Karpas-422 (cell line): ENCODE measurements around the gene SHH. TPM values are rescaled to one million over a fixed set of nuclear protein-coding genes. Genes with fewer than 3 reads are reported as not detected.

Experiments used
- DNase-seq: peaks from one replicate; pipeline ENCODE4 v3.0.0-alpha.2; 2015
- H2AFZ ChIP-seq: fragments of 200-600 bp; sonication (generic); 2 replicates; pipeline ENCODE4 v1.6.1; 2014; ENCODE audit warnings: antibody characterized with exemption, low read length, mixed read lengths
- H3K27ac ChIP-seq: fragments of 200-600 bp; sonication (generic); 2 replicates; pipeline ENCODE4 v1.5.1; 2014; ENCODE audit warnings: mild to moderate bottlenecking, low read length, moderate library complexity
- H3K27me3 ChIP-seq: fragments of 200-600 bp; sonication (generic); 2 replicates; pipeline ENCODE4 v1.6.1; 2014; ENCODE audit warnings: low read length, mixed read lengths
- H3K36me3 ChIP-seq: fragments of 200-600 bp; sonication (generic); 2 replicates; pipeline ENCODE4 v1.6.1; 2014; ENCODE audit warnings: low read length, mixed read lengths; ENCODE audit not compliant: insufficient read depth
- H3K4me1 ChIP-seq: fragments of 200-600 bp; sonication (generic); 2 replicates; pipeline ENCODE4 v1.6.1; 2014; ENCODE audit warnings: mild to moderate bottlenecking, low read length, mixed read lengths
- H3K4me2 ChIP-seq: fragments of 200-600 bp; sonication (generic); 2 replicates; pipeline ENCODE4 v1.6.1; 2014; ENCODE audit warnings: low read length, low read depth, mild to moderate bottlenecking; ENCODE audit not compliant: poor library complexity, severe bottlenecking
- H3K4me3 ChIP-seq: fragments of 200-600 bp; sonication (generic); 2 replicates; pipeline ENCODE4 v1.5.1; 2014; ENCODE audit warnings: mild to moderate bottlenecking, antibody characterized with exemption, low read length, mixed read lengths
- H3K79me2 ChIP-seq: fragments of 200-600 bp; sonication (generic); 2 replicates; pipeline ENCODE4 v1.6.1; 2014; ENCODE audit warnings: mild to moderate bottlenecking, low read length, mixed read lengths
- H3K9ac ChIP-seq: fragments of 200-600 bp; sonication (generic); 2 replicates; pipeline ENCODE4 v1.6.0; 2014; ENCODE audit warnings: low read length
- H3K9me2 ChIP-seq: fragments of 200-600 bp; sonication (generic), shearing (Covaris generic); replicated peaks from 2 replicates; pipeline ENCODE4 v1.6.0; 2014; ENCODE audit warnings: mild to moderate bottlenecking, low read length, moderate library complexity; ENCODE audit not compliant: insufficient read depth
- H3K9me3 ChIP-seq: fragments of 300-700, 200-600 bp; sonication (generic); 2 replicates; pipeline ENCODE4 v1.6.1; 2014; ENCODE audit warnings: low read length, mixed read lengths
- H4K20me1 ChIP-seq: fragments of 200-600 bp; sonication (generic); 2 replicates; pipeline ENCODE4 v1.6.1; 2014; ENCODE audit warnings: mild to moderate bottlenecking, antibody characterized with exemption, low read length, low read depth; ENCODE audit not compliant: insufficient read depth
- total RNA-seq: library from RNA; depleted of rRNA; stranded (reverse); fragments of >200 nt; shearing (Covaris generic); gene quantifications from 2 replicates; pipeline ENCODE4 v1.2.3, GENCODE V29; 2014; ENCODE audit warnings: low replicate concordance

Gene SHH
- total RNA-seq, 1 experiment from 2014 or later, result not detected

- Histone ChIP-seq H3K9me2 (no peaks in the 10 kb centered on the region), H2AFZ (no peak overlapping the region), H3K36me3 (no peaks in the 10 kb centered on the region), H3K9ac (no peak overlapping the region), H3K27ac (no peak overlapping the region), H3K4me2 (no peak overlapping the region), H4K20me1 (no peaks in the 10 kb centered on the region), H3K79me2 (no peaks in the 10 kb centered on the region), H3K9me3 (no peaks in the 10 kb centered on the region), H3K27me3 (no peaks in the 10 kb centered on the region), H3K4me1 (no peaks in the 10 kb centered on the region), H3K4me3 (no peak overlapping the region)
- DNase-seq, result no peak
These were observed 19.7 kb upstream of the SHH start for GRCh38 chr7:155831807-155832524.

DNA sequence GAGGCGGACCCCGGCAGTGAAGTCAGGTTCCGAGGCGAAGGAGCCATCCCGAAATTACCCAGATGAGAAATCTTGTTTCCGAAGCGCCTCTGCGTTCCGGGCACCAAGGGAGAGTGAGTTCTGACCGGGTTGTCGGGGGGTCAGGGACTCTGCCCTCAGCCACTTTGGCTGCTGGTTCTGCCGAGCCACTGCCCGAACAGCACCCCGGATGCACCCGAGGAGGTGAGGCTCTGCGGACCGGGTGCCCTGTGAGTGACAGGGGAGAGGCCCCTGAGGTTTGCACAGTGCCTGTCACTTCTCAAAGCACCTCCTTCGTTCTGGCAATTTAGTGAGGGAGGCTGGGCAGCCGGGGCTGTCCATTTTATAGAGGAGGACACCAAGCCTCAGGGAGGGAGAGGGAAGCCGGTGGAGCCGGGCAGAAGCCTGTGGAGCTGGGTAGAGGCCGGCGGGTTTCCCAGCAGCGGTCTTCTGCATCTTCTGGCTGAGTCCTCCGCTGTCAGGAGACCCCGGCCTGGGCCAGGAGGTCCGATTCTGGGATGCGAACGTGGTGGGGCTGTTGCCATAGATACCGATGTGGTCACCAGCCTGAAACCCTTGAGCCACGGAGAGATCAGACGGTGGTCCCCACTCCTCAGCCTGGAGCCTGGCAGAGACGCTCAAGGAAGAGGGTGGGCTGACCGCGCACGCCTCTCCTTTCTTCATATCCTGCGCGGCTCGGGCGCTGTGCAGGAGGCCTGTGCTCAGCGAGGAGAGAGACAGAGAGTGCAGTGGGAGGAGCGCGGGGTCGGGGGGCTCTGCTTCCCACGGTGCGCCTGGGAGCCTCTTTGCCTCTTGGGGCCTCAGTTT is 18.9 kb upstream of the SHH start:
- Histone ChIP-seq H3K9ac (no peak overlapping the region), H3K9me2 (no peaks in the 10 kb centered on the region), H3K27ac (no peak overlapping the region), H3K9me3 (no peaks in the 10 kb centered on the region), H3K4me2 (no peak overlapping the region), H3K36me3 (no peaks in the 10 kb centered on the region), H2AFZ (no peak overlapping the region), H3K4me1 (no peaks in the 10 kb centered on the region), H3K27me3 (no peaks in the 10 kb centered on the region), H3K79me2 (no peaks in the 10 kb centered on the region), H3K4me3 (no peak overlapping the region), H4K20me1 (no peaks in the 10 kb centered on the region)
- DNase-seq, result no peak

GRCh38 chr7:155829796-155830470 is 17.7 kb upstream of the SHH start:
- H3K79me2 ChIP-seq, result no peaks in the 10 kb centered on the region
- no peak overlapping the region for H3K27ac ChIP-seq
- no peaks in the 10 kb centered on the region for H3K9me3 ChIP-seq
- no peak for DNase-seq
- no peak overlapping the region for H3K9ac ChIP-seq
- H2AFZ ChIP-seq, result no peak overlapping the region
- H3K27me3 ChIP-seq, result no peaks in the 10 kb centered on the region
- no peaks in the 10 kb centered on the region for H3K4me1 ChIP-seq
- H3K9me2 ChIP-seq, result no peaks in the 10 kb centered on the region
- no peak overlapping the region for H3K4me2 ChIP-seq
- no peaks in the 10 kb centered on the region for H4K20me1 ChIP-seq
- H3K36me3 ChIP-seq, result no peaks in the 10 kb centered on the region
- no peak overlapping the region for H3K4me3 ChIP-seq

GRCh38 chr7:155825336-155825735 is 13.1 kb upstream of the SHH start:
- H3K36me3 ChIP-seq, result no peaks in the 10 kb centered on the region
- no peak overlapping the region for H3K9ac ChIP-seq
- H3K9me3 ChIP-seq, result no peaks in the 10 kb centered on the region
- no peaks in the 10 kb centered on the region for H3K9me2 ChIP-seq
- no peak overlapping the region for H3K4me2 ChIP-seq
- H3K4me3 ChIP-seq, result no peak overlapping the region
- no peak overlapping the region for H2AFZ ChIP-seq
- no peaks in the 10 kb centered on the region for H3K79me2 ChIP-seq
- H4K20me1 ChIP-seq, result no peaks in the 10 kb centered on the region
- no peaks in the 10 kb centered on the region for H3K4me1 ChIP-seq
- no peak overlapping the region for H3K27ac ChIP-seq
- H3K27me3 ChIP-seq, result no peaks in the 10 kb centered on the region
- no peak for DNase-seq

DNA sequence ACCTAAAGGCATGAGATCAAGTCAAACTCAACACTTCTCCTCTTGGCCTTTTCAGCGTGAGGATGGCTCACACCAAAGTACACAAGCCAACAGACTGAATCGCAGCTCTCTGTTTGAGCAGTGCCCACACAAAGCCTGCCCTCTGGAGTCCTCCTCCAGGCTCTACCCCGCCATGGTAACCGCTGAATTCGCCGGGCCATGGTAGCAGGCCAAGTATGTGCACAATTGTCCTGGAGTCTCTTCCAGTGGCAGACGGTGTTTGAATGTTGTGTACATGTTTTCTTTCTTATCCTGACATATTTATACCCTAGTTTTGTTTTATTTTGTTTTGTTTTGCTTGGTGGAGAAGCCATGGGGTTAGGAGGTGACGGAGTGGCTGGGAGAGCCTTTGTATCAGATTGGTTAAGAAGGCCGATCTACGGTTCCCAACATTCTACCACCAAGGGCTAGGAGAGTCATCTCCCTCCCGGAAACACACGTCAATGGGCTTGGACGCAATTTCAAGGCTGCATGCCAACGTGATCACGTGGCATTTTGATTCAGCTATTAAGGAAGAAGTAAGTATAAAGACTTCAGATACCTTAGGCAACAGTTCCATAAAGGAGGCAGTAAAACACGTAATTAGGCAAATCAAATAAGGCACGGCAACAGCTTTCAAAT is 12.1 kb upstream of the SHH start:
- no peaks in the 10 kb centered on the region for H4K20me1 ChIP-seq
- DNase-seq, result no peak
- H3K4me2 ChIP-seq, result no peak overlapping the region
- H3K27me3 ChIP-seq, result no peaks in the 10 kb centered on the region
- H3K79me2 ChIP-seq, result no peaks in the 10 kb centered on the region
- H3K4me3 ChIP-seq, result no peak overlapping the region
- H3K9ac ChIP-seq, result no peak overlapping the region
- no peaks in the 10 kb centered on the region for H3K4me1 ChIP-seq
- no peak overlapping the region for H3K27ac ChIP-seq
- no peaks in the 10 kb centered on the region for H3K9me2 ChIP-seq
- no peaks in the 10 kb centered on the region for H3K9me3 ChIP-seq
- no peaks in the 10 kb centered on the region for H3K36me3 ChIP-seq
- no peak overlapping the region for H2AFZ ChIP-seq

DNA sequence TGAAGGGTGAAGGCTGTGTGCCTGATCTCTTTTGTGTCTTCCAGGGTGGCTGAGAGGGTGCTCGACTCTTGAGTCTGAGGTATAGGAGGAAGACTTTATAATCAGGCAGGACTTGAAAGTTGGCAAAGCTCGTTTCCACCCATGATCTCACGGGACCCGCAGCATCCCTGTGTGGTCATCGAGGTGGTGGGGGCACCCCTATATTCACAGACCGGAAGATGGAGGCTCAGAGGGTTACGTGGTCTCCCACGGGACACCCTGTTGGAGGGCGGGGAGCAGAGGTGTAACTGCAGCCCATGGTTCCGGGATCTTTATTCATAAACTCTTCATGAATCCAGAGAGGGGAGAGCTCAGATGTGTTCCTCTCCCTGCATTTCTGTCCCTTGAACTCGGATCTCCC is 9.6 kb upstream of the SHH start:
- Histone ChIP-seq H3K36me3 (no peaks in the 10 kb centered on the region), H3K9me3 (no peaks in the 10 kb centered on the region), H3K79me2 (no peaks in the 10 kb centered on the region), H4K20me1 (no peaks in the 10 kb centered on the region), H3K27ac (no peak overlapping the region), H3K9ac (no peak overlapping the region), H3K4me1 (no peaks in the 10 kb centered on the region), H2AFZ (no peak overlapping the region), H3K9me2 (no peaks in the 10 kb centered on the region), H3K4me3 (no peak overlapping the region), H3K27me3 (no peaks in the 10 kb centered on the region), H3K4me2 (no peak overlapping the region)
- no peak for DNase-seq

DNA sequence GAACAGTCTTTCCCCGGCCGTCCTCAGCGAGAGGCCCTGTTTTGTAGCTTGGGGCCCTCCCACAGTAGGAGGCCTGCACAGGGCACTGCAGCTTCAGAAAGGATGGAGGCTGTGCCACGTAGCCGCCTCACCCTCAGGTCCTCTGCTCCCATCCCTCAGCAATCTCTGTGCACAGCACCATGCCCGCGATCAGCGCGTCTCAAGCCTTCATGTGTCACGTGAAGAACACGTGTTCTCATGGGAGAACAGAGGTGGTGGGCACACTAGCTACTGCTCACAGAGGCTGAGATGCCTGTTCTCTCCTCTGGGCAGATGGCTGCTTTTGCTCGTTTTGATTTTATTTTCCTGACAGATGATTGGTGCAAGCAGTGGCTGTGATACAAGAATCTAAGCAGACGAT is 8.5 kb upstream of the SHH start:
- H3K27me3 ChIP-seq, result no peaks in the 10 kb centered on the region
- H3K9me3 ChIP-seq, result no peaks in the 10 kb centered on the region
- no peaks in the 10 kb centered on the region for H4K20me1 ChIP-seq
- H3K4me1 ChIP-seq, result no peaks in the 10 kb centered on the region
- no peak overlapping the region for H3K27ac ChIP-seq
- no peaks in the 10 kb centered on the region for H3K36me3 ChIP-seq
- no peak overlapping the region for H3K9ac ChIP-seq
- DNase-seq, result no peak
- H3K9me2 ChIP-seq, result no peaks in the 10 kb centered on the region
- no peak overlapping the region for H3K4me3 ChIP-seq
- H3K79me2 ChIP-seq, result no peaks in the 10 kb centered on the region
- no peak overlapping the region for H2AFZ ChIP-seq
- no peak overlapping the region for H3K4me2 ChIP-seq

DNA sequence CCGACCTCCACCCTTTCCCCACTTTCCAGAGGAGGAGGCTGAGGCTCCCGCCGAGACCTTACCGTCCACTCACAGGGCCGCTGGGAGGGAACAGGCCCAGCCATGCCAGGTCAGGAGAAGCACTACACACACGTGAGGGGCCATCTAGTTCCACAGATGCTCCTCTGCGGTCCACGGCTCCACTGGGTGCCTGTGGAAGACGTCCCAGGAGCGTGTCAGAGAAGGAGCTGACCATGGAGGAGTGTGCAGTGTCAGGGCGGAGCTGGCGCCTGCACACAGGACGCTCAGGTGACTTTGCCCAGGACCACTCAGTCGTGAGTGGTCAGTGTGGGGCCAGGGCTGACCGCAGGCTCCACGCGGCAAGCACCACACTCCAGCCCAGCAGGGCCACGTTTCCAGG is 8.0 kb upstream of the SHH start:
- H4K20me1 ChIP-seq, result no peaks in the 10 kb centered on the region
- no peaks in the 10 kb centered on the region for H3K27me3 ChIP-seq
- no peaks in the 10 kb centered on the region for H3K79me2 ChIP-seq
- H3K36me3 ChIP-seq, result no peaks in the 10 kb centered on the region
- H3K4me1 ChIP-seq, result no peaks in the 10 kb centered on the region
- no peak overlapping the region for H3K4me2 ChIP-seq
- no peak overlapping the region for H3K27ac ChIP-seq
- no peak overlapping the region for H3K4me3 ChIP-seq
- H3K9me2 ChIP-seq, result no peaks in the 10 kb centered on the region
- no peaks in the 10 kb centered on the region for H3K9me3 ChIP-seq
- no peak overlapping the region for H3K9ac ChIP-seq
- DNase-seq, result no peak
- no peak overlapping the region for H2AFZ ChIP-seq
